CD4-positive, alpha-beta T cell treated with Interleukin-6 at 100 ng/mL for 8 hours (primary cell): ENCODE data around the gene TMC7.
"Not testable (repeated sequence)": the region's sequence is repeated elsewhere in the genome, so short reads cannot be mapped to it uniquely, and the experiment has no call there.

Experiments
- DNase-seq: peaks from one replicate; pipeline ENCODE4 v3.0.0-alpha.2; 2020; ENCODE audit warnings: mixed read lengths, low spot score

Gene TMC7

GRCh38 chr16:18984435-18985005 is 786 bp downstream of the TMC7 start:
- DNase-seq: no peak

GRCh38 chr16:18985256-18985655 is 1.5 kb downstream of the TMC7 start:
- not testable (repeated sequence) for DNase-seq

GRCh38 chr16:18991731-18992130 is 8.0 kb downstream of the TMC7 start:
- DNase-seq: not testable (repeated sequence)

GRCh38 chr16:18993531-18993930 is 9.8 kb downstream of the TMC7 start:
- DNase-seq: not testable (repeated sequence)

GRCh38 chr16:18994181-18994580 is 10.4 kb downstream of the TMC7 start:
- DNase-seq: not testable (repeated sequence)

GRCh38 chr16:18995406-18995805 is 11.7 kb downstream of the TMC7 start:
- DNase-seq: not testable (repeated sequence)

GRCh38 chr16:18996536-18996935 is 12.8 kb downstream of the TMC7 start:
- not testable (repeated sequence) for DNase-seq

- DNase-seq: not testable (repeated sequence)
Observed at GRCh38 chr16:18997001-18997400, 13.3 kb downstream of the TMC7 start.

GRCh38 chr16:18999045-18999393 is 15.3 kb downstream of the TMC7 start:
- DNase-seq: no peak

GRCh38 chr16:19001788-19002187 is 18.1 kb downstream of the TMC7 start:
- no peak for DNase-seq

- DNase-seq: no peak
Observed at GRCh38 chr16:19003935-19004334, 20.2 kb downstream of the TMC7 start.

GRCh38 chr16:19005561-19006445 is 22.1 kb downstream of the TMC7 start:
- DNase-seq: no peak

GRCh38 chr16:19006446-19007315 is 22.9 kb downstream of the TMC7 start:
- no peak for DNase-seq

- DNase-seq: no peak
Observed at GRCh38 chr16:19008245-19009169, 24.8 kb downstream of the TMC7 start.

- no peak for DNase-seq
Observed at GRCh38 chr16:19011169-19011731, 27.5 kb downstream of the TMC7 start.

GRCh38 chr16:19014461-19014860 is 30.7 kb downstream of the TMC7 start:
- DNase-seq: no peak

GRCh38 chr16:19017179-19017578 is 33.4 kb downstream of the TMC7 start:
- DNase-seq: no peak

- DNase-seq: no peak
Observed at GRCh38 chr16:19020689-19021088, 37.0 kb downstream of the TMC7 start.

- no peak for DNase-seq
Observed at GRCh38 chr16:19021747-19022146, 38.0 kb downstream of the TMC7 start.

- no peak for DNase-seq
Observed at GRCh38 chr16:19027416-19027815, 43.7 kb downstream of the TMC7 start.

- no peak for DNase-seq
Observed at GRCh38 chr16:19029980-19030379, 46.2 kb downstream of the TMC7 start.
